NCI-H146 treated with DMSO at 0.1 percent for 48 hours (cell line): Measurements from ENCODE around the gene CABS1.

Experiments used
- DNase-seq: peaks from one replicate; lab custom pipeline; 2025; ENCODE audit not compliant: unreplicated experiment; lab: John Stamatoyannopoulos, UW

CABS1 gene

DNA sequence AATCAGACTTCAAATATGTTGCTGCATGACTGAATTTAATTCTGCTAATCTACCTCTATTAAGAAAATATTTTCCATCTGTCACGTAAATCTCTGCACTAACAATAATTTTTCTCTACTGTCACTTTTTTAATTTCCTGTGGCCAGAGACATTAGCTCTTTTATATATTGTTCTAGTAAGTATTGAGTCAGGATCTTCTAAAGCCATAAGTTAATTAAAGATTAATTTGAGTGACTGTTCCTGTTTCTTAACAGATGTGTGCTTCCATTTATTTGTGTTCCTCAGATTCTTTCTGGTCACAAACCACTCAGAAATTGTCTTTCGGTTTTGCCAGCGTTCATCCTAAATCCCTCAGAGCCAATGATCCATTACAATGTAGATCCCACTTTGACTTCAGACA lies 45.8 kb downstream of the CABS1 start:
- no peak for DNase-seq

GRCh38 chr4:70382691-70383181 lies 48.0 kb downstream of the CABS1 start, which contains the start of gene SMR3B:
Gene SMR3B, plus strand, starts transcription at chr4:70383131. Its CDS starts 1,380 bp downstream, at chr4:70384511.
- no peak for DNase-seq
